Measurements from ENCODE around the gene DMD. TPM values are rescaled to one million over a fixed set of nuclear protein-coding genes. Genes with fewer than 3 reads are reported as not detected.

DMD gene
- total RNA-seq, 1 experiment from 2014 or later: 2.2 TPM

GRCh38 chrX:32798990-32799389, 412.4 kb downstream of the DMD start:
- H3K27ac ChIP-seq (ENCODE audit: low read length): no peak overlapping the region
- ChIA-PET POLR2A (no interaction called here), CTCF (no interaction called here)
- no peaks in the 10 kb centered on the region for H3K9me3 ChIP-seq (ENCODE audit: control insufficient read depth, insufficient read depth, low read depth, low read length)
- no TSS peak for BruUV-seq (replicated peaks)
- no peaks in the 10 kb centered on the region for H3K4me1 ChIP-seq (ENCODE audit: control insufficient read depth, insufficient read depth, low read length)
- intact Hi-C loops (cut with micrococcal nuclease; ENCODE audit: unreplicated experiment) (no loop called here), in situ Hi-C loops (cut with HindIII; ENCODE audit: low pct_unique_long_range_greater_than_20kb, low sequenced_read_pairs) (no loop called here)
- TF ChIP-seq REST (IDR thresholded peaks at IDR 0.05; ENCODE audit: insufficient read depth in 1 of 2, low read depth in 2 of 2, low read length in 1 of 2): no peak
- no peak for TF ChIP-seq CTCF (IDR thresholded peaks at IDR 0.05)
- no peak for TF ChIP-seq SIN3A (IDR thresholded peaks at IDR 0.05; ENCODE audit: borderline replicate concordance, insufficient read depth, low read depth, low read length)
- no peak for TF ChIP-seq POLR2AphosphoS5 (IDR thresholded peaks at IDR 0.05; ENCODE audit: low read depth, low read length)
- no peak for TF ChIP-seq TCF7L2 (IDR thresholded peaks at IDR 0.05; ENCODE audit: low read depth, low read length)
- no peak for ATAC-seq
- H3K27me3 ChIP-seq (ENCODE audit: control insufficient read depth, insufficient read depth, low read length): no peaks in the 10 kb centered on the region
- H3K36me3 ChIP-seq (ENCODE audit: control insufficient read depth, insufficient read depth, low read length): no peaks in the 10 kb centered on the region
- no peak overlapping the region for H3K4me3 ChIP-seq (ENCODE audit: low read depth in 2 of 2, low read length in 2 of 2)
- no peak for DNase-seq (ENCODE audit: low read depth, low spot score)

DNA sequence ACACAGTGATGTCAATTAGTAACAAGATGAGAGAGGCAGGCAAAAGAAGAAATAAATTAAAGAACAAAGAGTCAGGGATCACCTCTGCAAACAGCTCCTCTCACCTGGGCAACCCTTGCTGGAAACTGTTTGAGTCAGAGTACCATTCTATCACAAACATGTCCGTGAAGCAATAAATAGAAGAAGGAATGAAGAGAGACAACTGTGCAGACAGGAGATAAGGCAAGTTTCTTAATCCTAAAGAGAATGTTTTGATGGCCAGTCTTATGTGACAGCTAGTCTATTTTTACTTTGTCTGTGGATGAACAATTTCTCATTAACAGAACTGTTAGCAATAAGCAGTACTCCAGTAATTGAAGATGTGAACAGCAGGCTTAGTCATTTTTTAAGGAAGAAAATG, 422.4 kb downstream of the DMD start:
- intact Hi-C loops (cut with micrococcal nuclease; ENCODE audit: unreplicated experiment): no loop called here
- no peaks in the 10 kb centered on the region for H3K27me3 ChIP-seq (ENCODE audit: control insufficient read depth, insufficient read depth, low read length)
- CTCF ChIA-PET: no interaction called here
- no peaks in the 10 kb centered on the region for H3K36me3 ChIP-seq (ENCODE audit: control insufficient read depth, insufficient read depth, low read length)
- POLR2A ChIA-PET: no interaction called here
- no peaks in the 10 kb centered on the region for H3K4me1 ChIP-seq (ENCODE audit: control insufficient read depth, insufficient read depth, low read length)
- no peak overlapping the region for H3K4me3 ChIP-seq (ENCODE audit: low read depth in 2 of 2, low read length in 2 of 2)
- DNase-seq (ENCODE audit: low read depth, low spot score): no peak
- no peak overlapping the region for H3K27ac ChIP-seq (ENCODE audit: low read length)
- in situ Hi-C loops (cut with HindIII; ENCODE audit: low pct_unique_long_range_greater_than_20kb, low sequenced_read_pairs): no loop called here
- TF ChIP-seq SIN3A (IDR thresholded peaks at IDR 0.05; ENCODE audit: borderline replicate concordance, insufficient read depth, low read depth, low read length) (no peak), REST (IDR thresholded peaks at IDR 0.05; ENCODE audit: insufficient read depth in 1 of 2, low read depth in 2 of 2, low read length in 1 of 2) (no peak), TCF7L2 (IDR thresholded peaks at IDR 0.05; ENCODE audit: low read depth, low read length) (no peak), CTCF (IDR thresholded peaks at IDR 0.05) (no peak), POLR2AphosphoS5 (IDR thresholded peaks at IDR 0.05; ENCODE audit: low read depth, low read length) (no peak)
- no peak for ATAC-seq
- no TSS peak for BruUV-seq (replicated peaks)
- no peaks in the 10 kb centered on the region for H3K9me3 ChIP-seq (ENCODE audit: control insufficient read depth, insufficient read depth, low read depth, low read length)

Data from Panc1 (cell line).